Mucosa of stomach (tissue), 1 donor: ENCODE measurements around the gene ZRSR2.
A peak's percentile ranks its signal among the peaks of the same experiment; 100 is the strongest.
"Not testable (repeated sequence)": the region's sequence is repeated elsewhere in the genome, so short reads cannot be mapped to it uniquely, and the experiment has no call there.

Source experiments
- H3K27me3 ChIP-seq: one replicate; pipeline ENCODE4 v1.7.0; 2013; ENCODE audit warnings: mild to moderate bottlenecking, low read length; ENCODE audit not compliant: control insufficient read depth, insufficient read depth
- H3K36me3 ChIP-seq: one replicate; pipeline ENCODE4 v1.7.0; 2013; ENCODE audit warnings: low read length; ENCODE audit not compliant: control insufficient read depth, insufficient read depth
- H3K4me1 ChIP-seq: one replicate; pipeline ENCODE4 v1.7.0; 2013; ENCODE audit warnings: mild to moderate bottlenecking, low read length; ENCODE audit not compliant: control insufficient read depth, insufficient read depth
- H3K4me3 ChIP-seq: one replicate; pipeline ENCODE4 v1.7.0; 2013; ENCODE audit warnings: low read length
- H3K9ac ChIP-seq: one replicate; pipeline ENCODE4 v1.7.0; 2013; ENCODE audit warnings: mild to moderate bottlenecking, low read length, moderate library complexity
- H3K9me3 ChIP-seq: one replicate; pipeline ENCODE4 v1.7.0; 2013; ENCODE audit warnings: mild to moderate bottlenecking, low read length, moderate library complexity; ENCODE audit not compliant: control insufficient read depth
- donor health status: Pancreatic carcinoma.

The ZRSR2 gene

DNA sequence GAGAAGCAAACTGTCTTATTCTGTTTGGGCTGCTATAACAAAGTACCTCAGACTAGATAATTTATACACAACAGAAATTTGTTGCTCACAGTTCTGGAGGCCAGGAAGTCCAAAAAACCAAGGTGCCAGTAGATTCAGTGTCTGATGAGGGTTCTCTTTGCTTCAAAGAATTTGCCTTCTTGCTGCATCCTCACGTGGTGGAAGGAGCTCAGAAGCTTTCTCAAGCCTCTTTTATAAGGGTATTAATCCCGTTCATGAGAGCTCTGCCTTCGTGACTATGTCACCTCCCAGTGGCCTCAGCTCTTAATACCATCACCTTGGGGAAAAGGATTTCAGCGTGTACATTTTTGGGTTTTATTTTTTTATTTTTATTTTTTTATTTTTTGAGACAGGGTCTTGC lies 32.1 kb upstream of the ZRSR2 start:
- H3K36me3 ChIP-seq, result no peaks in the 10 kb centered on the region
- no peaks in the 10 kb centered on the region for H3K4me1 ChIP-seq
- no peak overlapping the region for H3K9ac ChIP-seq
- H3K4me3 ChIP-seq, result no peak overlapping the region
- H3K9me3 ChIP-seq, result no peaks in the 10 kb centered on the region
- H3K27me3 ChIP-seq, result no peaks in the 10 kb centered on the region

DNA sequence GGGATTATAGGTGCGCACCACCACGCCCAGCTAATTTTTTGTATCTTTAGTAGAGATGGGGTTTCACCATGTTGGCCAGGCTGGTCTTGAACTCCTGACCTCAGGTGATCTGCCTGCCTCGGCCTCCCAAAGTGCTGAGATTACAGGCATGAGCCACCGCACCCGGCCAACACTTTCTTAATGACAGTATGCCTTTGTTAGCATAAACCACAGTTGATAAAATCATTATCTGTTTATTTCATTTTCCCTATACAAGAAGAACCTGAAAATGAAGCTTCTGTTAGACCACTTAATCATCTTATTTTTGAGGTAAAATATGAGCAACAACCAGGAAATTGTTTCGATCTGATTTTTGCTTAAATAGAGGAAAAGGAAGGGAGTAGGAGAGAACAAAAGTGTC lies 30.4 kb upstream of the ZRSR2 start:
- not testable (repeated sequence) for H3K27me3 ChIP-seq, H3K9ac ChIP-seq, H3K4me3 ChIP-seq, H3K4me1 ChIP-seq, H3K9me3 ChIP-seq, H3K36me3 ChIP-seq

DNA sequence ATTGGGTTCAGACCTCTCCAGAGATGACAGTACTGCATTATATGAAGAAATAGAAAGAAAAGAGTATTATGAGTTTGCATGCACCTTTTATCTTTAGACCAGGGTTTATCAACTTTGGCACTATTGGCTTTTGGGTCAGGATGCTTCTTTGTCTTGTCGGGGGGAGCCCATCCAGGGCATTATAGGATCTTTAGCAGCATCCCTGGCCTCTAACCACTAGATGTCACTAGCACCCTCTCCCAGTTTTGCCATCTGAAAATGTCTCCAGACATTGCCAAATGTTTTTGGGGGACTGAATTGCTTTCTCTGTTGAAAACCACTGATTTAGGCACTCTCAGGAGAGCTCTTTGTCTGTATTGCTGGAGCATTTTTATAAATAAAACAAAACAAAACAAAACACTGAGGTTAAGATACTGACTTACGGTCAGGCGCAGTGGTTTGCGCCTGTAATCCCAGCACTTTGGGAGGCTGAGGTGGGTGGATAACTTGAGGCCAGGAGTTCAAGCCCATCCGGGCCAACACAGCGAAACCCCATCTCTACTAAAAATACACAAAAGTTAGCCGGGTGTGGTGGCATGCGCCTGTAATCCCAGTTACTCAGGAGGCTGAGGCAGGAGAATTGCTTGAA lies 28.6 kb upstream of the ZRSR2 start:
- no peak overlapping the region for H3K4me3 ChIP-seq
- no peaks in the 10 kb centered on the region for H3K36me3 ChIP-seq
- H3K9ac ChIP-seq, result no peak overlapping the region
- no peaks in the 10 kb centered on the region for H3K4me1 ChIP-seq
- no peaks in the 10 kb centered on the region for H3K27me3 ChIP-seq
- no peaks in the 10 kb centered on the region for H3K9me3 ChIP-seq

DNA sequence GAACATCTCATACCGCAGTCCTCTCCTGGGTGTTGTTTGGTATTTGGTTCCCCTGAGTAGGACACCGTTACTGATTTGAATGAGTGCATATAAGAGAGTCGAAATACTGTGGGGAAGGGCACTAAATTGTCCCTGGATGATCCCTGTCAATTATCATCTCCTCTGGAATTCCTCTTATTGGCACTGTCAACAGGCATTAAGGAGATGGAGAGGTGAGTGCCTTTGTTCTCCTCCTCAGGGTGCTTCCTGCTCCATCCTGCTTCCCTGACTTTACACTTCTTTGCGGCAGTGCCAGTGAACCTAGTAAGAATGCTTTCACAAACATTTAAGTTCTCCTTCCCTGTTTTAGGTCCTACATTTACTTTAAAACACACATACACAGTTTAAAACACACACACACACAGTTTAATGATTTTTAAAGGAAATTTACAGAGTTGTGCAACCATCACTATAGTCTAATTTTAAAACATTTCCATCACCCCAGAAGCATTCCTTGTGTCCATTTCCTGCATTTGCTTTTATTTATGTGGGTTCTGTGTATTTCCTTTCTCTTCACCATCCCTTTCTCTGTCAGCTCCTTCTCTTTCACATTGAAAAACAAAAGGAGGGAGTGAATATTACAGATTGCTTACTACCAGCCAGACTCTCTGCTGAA lies 20.9 kb upstream of the ZRSR2 start:
- Histone ChIP-seq H3K9me3 (no peaks in the 10 kb centered on the region), H3K27me3 (no peaks in the 10 kb centered on the region), H3K9ac (no peak overlapping the region), H3K4me1 (no peaks in the 10 kb centered on the region), H3K4me3 (no peak overlapping the region), H3K36me3 (no peaks in the 10 kb centered on the region)

DNA sequence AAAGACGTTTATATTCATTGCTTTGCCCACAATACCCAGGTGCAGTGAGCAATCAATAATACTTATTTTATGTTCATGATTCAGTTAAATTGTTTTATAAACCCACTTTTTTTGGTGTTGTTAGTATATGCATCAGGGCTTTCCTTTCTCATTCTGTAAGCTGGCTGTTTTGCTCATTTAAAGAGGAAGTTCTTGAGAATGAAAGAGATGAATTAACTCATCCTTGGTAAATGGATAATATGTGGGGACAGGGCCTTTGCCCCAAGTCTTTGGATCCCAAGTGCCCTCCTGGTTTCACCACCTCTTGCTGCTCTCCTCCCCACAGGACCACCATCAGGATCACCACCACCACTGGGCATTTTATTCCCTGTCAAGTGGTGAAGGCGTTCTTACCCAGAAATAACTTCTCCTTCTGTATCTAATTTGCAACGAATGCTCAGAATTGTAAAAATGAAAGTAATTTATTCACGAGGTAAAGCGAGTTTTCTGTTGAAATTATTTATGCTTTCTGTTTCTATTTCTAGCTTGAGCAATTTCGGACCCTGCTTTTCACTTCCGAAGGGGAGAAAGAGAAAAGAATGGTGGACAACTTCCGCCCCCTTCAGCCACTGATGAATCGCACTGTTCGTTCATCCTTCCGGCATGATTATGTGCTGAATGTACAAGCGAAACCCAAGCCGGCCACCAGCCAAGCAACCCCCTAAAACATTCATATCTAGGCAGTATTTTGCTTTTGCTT lies 8.2 kb upstream of the ZRSR2 start:
- no peaks in the 10 kb centered on the region for H3K9me3 ChIP-seq
- no peak overlapping the region for H3K9ac ChIP-seq
- no peaks in the 10 kb centered on the region for H3K36me3 ChIP-seq
- no peaks in the 10 kb centered on the region for H3K27me3 ChIP-seq
- H3K4me1 ChIP-seq, result no peaks in the 10 kb centered on the region
- no peak overlapping the region for H3K4me3 ChIP-seq

DNA sequence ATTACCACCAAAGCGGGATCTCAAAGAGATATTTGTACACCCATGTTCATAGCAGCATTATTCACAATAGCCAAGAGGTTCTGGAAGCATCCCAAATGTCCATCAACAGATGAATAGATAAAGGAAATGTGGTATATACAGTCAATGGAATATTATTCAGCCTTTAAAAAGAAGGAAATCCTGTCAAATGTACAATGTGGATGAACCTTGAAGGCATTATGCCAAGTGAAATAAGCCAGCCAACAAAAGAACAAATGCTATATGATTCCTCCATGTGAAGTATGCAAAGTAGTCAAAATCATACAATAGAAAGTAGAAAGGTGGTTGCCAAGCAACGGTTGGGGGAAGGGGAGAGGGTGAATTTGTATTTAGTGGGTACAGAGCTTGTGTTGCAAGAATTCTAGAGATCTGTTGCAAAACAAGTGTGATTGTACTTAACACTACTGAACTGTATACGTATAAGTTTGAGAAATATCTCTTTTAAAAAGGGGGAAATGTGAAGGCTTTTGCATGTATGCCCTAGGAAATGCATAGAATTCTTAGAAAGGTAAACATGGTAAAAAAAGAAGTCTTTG lies 5.0 kb upstream of the ZRSR2 start:
- Histone ChIP-seq H3K4me3 (no peak overlapping the region), H3K36me3 (no peaks in the 10 kb centered on the region), H3K4me1 (no peaks in the 10 kb centered on the region), H3K9me3 (no peaks in the 10 kb centered on the region), H3K9ac (no peak overlapping the region), H3K27me3 (no peaks in the 10 kb centered on the region)

DNA sequence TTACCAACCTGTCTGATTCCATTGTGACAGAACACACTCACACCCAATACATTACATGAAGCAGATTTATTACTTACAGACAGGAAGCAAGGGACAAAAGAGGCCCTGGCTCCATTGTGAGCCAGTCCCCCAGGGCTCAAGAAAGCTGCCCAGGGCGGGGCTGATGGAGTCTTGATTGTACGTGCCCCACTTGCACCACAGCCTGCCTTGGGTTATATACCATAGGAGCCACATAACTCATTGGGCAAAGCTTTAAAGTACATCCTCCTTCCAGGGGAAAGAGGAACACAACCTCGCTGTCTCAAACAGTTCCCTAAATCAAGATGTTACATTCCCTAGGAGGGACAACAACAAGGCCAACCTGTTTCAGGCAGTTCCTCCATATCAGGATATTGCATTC lies 3.4 kb upstream of the ZRSR2 start:
- Histone ChIP-seq H3K36me3 (no peaks in the 10 kb centered on the region), H3K9me3 (no peaks in the 10 kb centered on the region), H3K4me1 (no peaks in the 10 kb centered on the region), H3K4me3 (no peak overlapping the region), H3K9ac (no peak overlapping the region), H3K27me3 (no peaks in the 10 kb centered on the region)

DNA sequence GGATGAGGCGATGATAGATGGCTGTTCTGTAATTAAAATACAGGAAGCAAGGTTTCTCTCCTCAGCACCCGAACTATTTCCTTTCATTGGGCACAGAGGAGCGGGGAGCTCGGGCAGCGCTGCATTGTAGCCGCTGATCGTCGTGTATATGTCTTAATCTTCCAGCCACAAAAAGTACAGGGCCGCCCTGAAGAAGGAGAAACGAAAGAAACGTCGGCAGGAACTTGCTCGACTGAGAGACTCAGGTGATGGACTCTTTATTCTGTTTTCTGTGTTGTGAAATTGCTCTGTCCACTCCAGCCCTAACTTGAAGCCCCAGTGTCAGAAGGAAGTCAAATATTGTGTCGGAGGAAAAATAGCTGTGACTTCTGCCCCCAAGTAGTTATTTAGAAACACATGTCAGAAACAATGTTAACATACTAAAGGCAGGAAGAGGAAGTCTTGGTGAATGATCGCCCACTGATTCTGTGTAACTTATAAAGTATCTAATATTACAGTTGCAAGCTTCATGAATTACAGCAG lies 546 bp downstream of the ZRSR2 start:
- no peaks in the 10 kb centered on the region for H3K9me3 ChIP-seq
- H3K4me1 ChIP-seq, result no peaks in the 10 kb centered on the region
- H3K4me3 ChIP-seq, result peak overlapping the region; percentile 67
- H3K9ac ChIP-seq, result peak overlapping the region; percentile 76
- H3K36me3 ChIP-seq, result no peaks in the 10 kb centered on the region
- no peaks in the 10 kb centered on the region for H3K27me3 ChIP-seq

DNA sequence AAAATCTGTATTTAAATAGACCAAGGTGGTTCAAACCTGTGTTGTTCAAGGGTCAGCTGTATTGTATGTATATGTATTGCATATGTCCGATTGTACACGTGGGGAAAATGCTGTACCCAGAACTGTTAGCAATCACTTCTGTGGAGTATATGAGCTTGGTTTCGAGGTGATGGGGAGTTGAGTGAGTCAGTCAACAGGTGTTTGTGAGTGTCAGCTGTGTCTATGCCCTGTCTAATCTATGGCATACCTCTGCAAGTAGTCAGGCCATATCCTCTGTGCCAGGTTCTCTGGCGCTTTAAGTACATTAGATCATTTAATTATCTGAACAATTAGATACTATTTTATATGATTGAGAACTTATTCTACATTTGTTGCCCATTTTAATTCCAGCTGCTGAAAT lies 7.4 kb downstream of the ZRSR2 start:
- H3K9ac ChIP-seq, result no peak overlapping the region
- no peaks in the 10 kb centered on the region for H3K9me3 ChIP-seq
- H3K36me3 ChIP-seq, result no peaks in the 10 kb centered on the region
- H3K4me1 ChIP-seq, result no peaks in the 10 kb centered on the region
- H3K4me3 ChIP-seq, result no peak overlapping the region
- no peaks in the 10 kb centered on the region for H3K27me3 ChIP-seq

DNA sequence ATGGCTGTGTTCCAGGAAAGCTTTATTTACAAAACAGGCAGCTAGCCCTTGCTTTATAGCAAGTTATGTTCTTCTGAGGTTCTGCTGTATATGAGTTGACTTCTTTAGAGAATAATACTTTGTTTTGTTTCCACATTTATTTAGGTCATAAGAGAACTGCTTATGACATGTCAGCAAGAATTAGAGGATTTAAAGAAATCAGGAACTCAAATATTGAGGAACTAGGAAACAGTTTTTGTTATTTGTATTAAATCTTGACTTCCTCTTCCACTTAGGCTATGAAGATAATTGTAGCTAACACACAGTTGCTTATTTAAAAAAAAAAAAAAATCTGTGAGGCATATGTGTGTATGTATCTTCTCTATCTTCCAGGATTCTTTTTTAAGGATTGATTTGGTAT lies 14.3 kb downstream of the ZRSR2 start:
- H3K4me3 ChIP-seq, result no peak overlapping the region
- no peaks in the 10 kb centered on the region for H3K36me3 ChIP-seq
- no peak overlapping the region for H3K9ac ChIP-seq
- H3K9me3 ChIP-seq, result no peaks in the 10 kb centered on the region
- H3K27me3 ChIP-seq, result no peaks in the 10 kb centered on the region
- H3K4me1 ChIP-seq, result no peaks in the 10 kb centered on the region

DNA sequence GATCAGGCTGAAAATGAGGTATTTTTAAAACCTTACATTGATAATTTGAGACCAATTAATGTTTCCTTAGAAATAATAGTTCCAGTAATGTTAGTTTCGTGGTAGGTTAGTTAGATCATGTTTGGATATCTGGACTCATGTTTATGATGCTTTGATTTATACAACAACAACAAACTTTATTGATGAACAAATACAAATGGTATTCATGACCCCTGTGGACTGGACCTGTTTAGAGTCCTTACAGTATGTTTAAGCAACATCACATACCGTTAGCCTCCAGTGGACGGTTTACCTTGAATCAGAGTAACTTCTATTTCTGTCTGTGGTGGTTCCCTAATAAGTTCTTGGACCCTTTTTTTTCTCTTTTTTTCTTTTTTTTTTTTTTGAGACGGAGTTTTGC lies 18.0 kb downstream of the ZRSR2 start:
- Histone ChIP-seq H3K36me3 (no peaks in the 10 kb centered on the region), H3K4me3 (no peak overlapping the region), H3K27me3 (no peaks in the 10 kb centered on the region), H3K9ac (no peak overlapping the region), H3K9me3 (no peaks in the 10 kb centered on the region), H3K4me1 (no peaks in the 10 kb centered on the region)
